SK-N-SH (cell line): ENCODE measurements around the gene GRHL3. TPM values are rescaled to one million over a fixed set of nuclear protein-coding genes. Genes with fewer than 3 reads are reported as not detected.
A peak's percentile ranks its signal among the peaks of the same experiment; 100 is the strongest.

Experiments used
- CTCF ChIA-PET: fragments of 300-600, 350-600 bp; formaldehyde crosslinking; extraction: SDS; loops from one replicate; lab custom pipeline; 2021; lab: Yijun Ruan, JAX
- POLR2A ChIA-PET: fragments of 350-600 bp; sonication (Branson Sonifier 250); formaldehyde crosslinking; extraction: SDS; loops from one replicate; lab custom pipeline; 2020; ENCODE audit warnings: antibody characterized with exemption, inconsistent platforms; lab: Yijun Ruan, JAX
- DNase-seq: peaks from one replicate; pipeline ENCODE4 v3.0.0; 2012
- H2AFZ ChIP-seq: fragments of 200-600 bp; sonication (generic); 2 replicates; pipeline ENCODE4 v1.8.1; 2016; ENCODE audit warnings: antibody characterized with exemption, mild to moderate bottlenecking, low read depth
- H3F3A ChIP-seq: fragments of 200-600 bp; sonication (generic); replicated peaks from 2 replicates; pipeline ENCODE3; 2016; ENCODE audit warnings: antibody characterized with exemption, mild to moderate bottlenecking; ENCODE audit not compliant: insufficient read depth
- H3K27ac ChIP-seq, 2 experiments: fragments of 200-500 bp in 1 of 2; fragments of 200-600 bp in 1 of 2; sonication (Bioruptor generic) in 1 of 2; sonication (generic), shearing (Covaris generic) in 1 of 2; 2 replicates each; pipeline versions ENCODE4 v1.5.1 to v1.6.1; 2014 to 2016; ENCODE audit warnings: low read depth in 2 of 2, inconsistent platforms in 1 of 2, low read length in 1 of 2, mild to moderate bottlenecking in 1 of 2, mixed read lengths in 1 of 2
- H3K27me3 ChIP-seq: fragments of 200-600 bp; sonication (generic), shearing (Covaris generic); 2 replicates; pipeline ENCODE4 v1.6.1; 2016; ENCODE audit warnings: mixed run types; ENCODE audit not compliant: insufficient read depth
- H3K36me3 ChIP-seq, 2 experiments: fragments of 200-500 bp in 1 of 2; fragments of 200-600 bp in 1 of 2; sonication (Bioruptor generic) in 1 of 2; sonication (generic) in 1 of 2; replicated peaks in 1 of 2; 2 replicates each; pipeline versions ENCODE3 to v1.5.1; 2014 to 2016; ENCODE audit warnings: low read length in 1 of 2, mild to moderate bottlenecking in 1 of 2; ENCODE audit not compliant: insufficient read depth in 2 of 2, control insufficient read depth in 1 of 2
- H3K4me1 ChIP-seq, 2 experiments: fragments of 200-500 bp in 1 of 2; fragments of 200-600 bp in 1 of 2; sonication (Bioruptor generic) in 1 of 2; sonication (generic), shearing (Covaris generic) in 1 of 2; 2 replicates each; pipeline versions ENCODE4 v1.5.1 to v1.6.1; 2014 to 2016; ENCODE audit warnings: low read depth in 1 of 2, low read length in 1 of 2, mixed run types in 1 of 2; ENCODE audit not compliant: insufficient read depth in 2 of 2, control insufficient read depth in 1 of 2
- H3K4me2 ChIP-seq: fragments of 200-600 bp; sonication (generic), shearing (Covaris generic); 2 replicates; pipeline ENCODE4 v1.6.1; 2017; ENCODE audit warnings: mixed run types
- H3K4me3 ChIP-seq, 2 experiments: fragments of 200-500 bp in 1 of 2; fragments of 200-600 bp in 1 of 2; sonication (Bioruptor generic) in 1 of 2; sonication (generic), shearing (Covaris generic) in 1 of 2; 2 replicates each; pipeline versions ENCODE4 v1.5.1 to v1.8.1; 2014 to 2016; ENCODE audit warnings: low read depth in 2 of 2, inconsistent platforms in 1 of 2, low read length in 1 of 2, mild to moderate bottlenecking in 1 of 2, mixed read lengths in 1 of 2, moderate library complexity in 1 of 2
- H3K79me2 ChIP-seq: fragments of 200-600 bp; sonication (generic); 2 replicates; pipeline ENCODE4 v1.8.1; 2017; ENCODE audit warnings: mild to moderate bottlenecking; ENCODE audit not compliant: insufficient read depth
- H3K9ac ChIP-seq: fragments of 200-600 bp; sonication (generic); 2 replicates; pipeline ENCODE4 v1.6.1; 2017; ENCODE audit warnings: mixed run types
- H3K9me2 ChIP-seq: fragments of 200-600 bp; sonication (generic); 2 replicates; pipeline ENCODE4 v1.6.1; 2017; ENCODE audit warnings: mixed run types
- H3K9me3 ChIP-seq: fragments of 200-600 bp; sonication (generic); 2 replicates; pipeline ENCODE4 v1.6.1; 2017; ENCODE audit warnings: mixed run types, mild to moderate bottlenecking, moderate library complexity
- H4K20me1 ChIP-seq: fragments of 200-600 bp; sonication (generic); 2 replicates; pipeline ENCODE4 v1.6.1; 2017; ENCODE audit warnings: mild to moderate bottlenecking, mixed run types; ENCODE audit not compliant: insufficient read depth
- EZH2phosphoT487 ChIP-seq: fragments of 200-600 bp; sonication (generic); IDR thresholded peaks from 2 replicates; pipeline ENCODE4 v1.6.1; 2017; ENCODE audit warnings: low read depth, mixed run types, mild to moderate bottlenecking, antibody characterized with exemption, moderate library complexity, borderline replicate concordance
- FOSL2 ChIP-seq: IDR thresholded peaks from 2 replicates; pipeline ENCODE4 v1.4.0; 2012; ENCODE audit warnings: low read depth, mild to moderate bottlenecking, moderate library complexity, borderline replicate concordance
- FOXM1 ChIP-seq: IDR thresholded peaks from 2 replicates; pipeline ENCODE4 v1.4.0; 2012; ENCODE audit warnings: low read depth, mild to moderate bottlenecking
- GABPA ChIP-seq: IDR thresholded peaks from 2 replicates; pipeline ENCODE4 v1.4.0; 2012; ENCODE audit warnings: low read depth, mild to moderate bottlenecking
- GATA2 ChIP-seq: sonication (generic); formaldehyde crosslinking; IDR thresholded peaks from 2 replicates; pipeline ENCODE4 v1.5.0; 2020; ENCODE audit warnings: mild to moderate bottlenecking, missing genetic modification reagents
- JUND ChIP-seq: IDR thresholded peaks from 2 replicates; pipeline ENCODE4 v1.4.0; 2012
- MEF2A ChIP-seq: IDR thresholded peaks from 2 replicates; pipeline ENCODE4 v1.4.0; 2012; ENCODE audit warnings: low read depth, borderline replicate concordance
- POLR2AphosphoS5 ChIP-seq: IDR thresholded peaks from 2 replicates; pipeline ENCODE4 v1.6.1; 2012; ENCODE audit warnings: low read depth, low read length
- RAD21 ChIP-seq: IDR thresholded peaks from 2 replicates; pipeline ENCODE4 v1.6.1; 2012; ENCODE audit warnings: mild to moderate bottlenecking, low read length
- RFX5 ChIP-seq: IDR thresholded peaks from 2 replicates; pipeline ENCODE4 v1.6.1; 2012; ENCODE audit warnings: mild to moderate bottlenecking, improper control_type of control experiment, low read length
- SIN3A ChIP-seq: IDR thresholded peaks from 2 replicates; pipeline ENCODE4 v1.6.1; 2012; ENCODE audit warnings: low read depth, mild to moderate bottlenecking, low read length, moderate library complexity, borderline replicate concordance
- TAF1 ChIP-seq: IDR thresholded peaks from 2 replicates; pipeline ENCODE4 v1.6.1; 2012; ENCODE audit warnings: low read depth, mild to moderate bottlenecking, low read length, moderate library complexity, borderline replicate concordance
- TCF12 ChIP-seq: IDR thresholded peaks from 2 replicates; pipeline ENCODE4 v1.4.0; 2012
- YY1 ChIP-seq: IDR thresholded peaks from 2 replicates; pipeline ENCODE4 v1.4.0; 2012; ENCODE audit warnings: low read depth, mild to moderate bottlenecking
- WGBS: methylation state at CpG from one replicate; pipeline ENCODE4 v1.1.6; 2017; ENCODE audit warnings: low lambda C conversion rate; 5-methylcytosine and 5-hydroxymethylcytosine counted together
- polyA plus RNA-seq, 3 experiments: library from polyadenylated mRNA; depleted of rRNA; stranded (reverse); fragments of >200 nt; gene quantifications; 2 replicates each; pipeline ENCODE4 v1.2.3, GENCODE V29; 2012
- TF ChIP-seq, protein P1 (sequence below): IDR thresholded peaks from 2 replicates; pipeline ENCODE4 v1.4.0; 2012; ENCODE audit warnings: low read depth
- TF ChIP-seq, protein P2 (sequence below): fragments of 150-350 bp; IDR thresholded peaks from 2 replicates; pipeline ENCODE4 v1.6.1; 2016; ENCODE audit warnings: mild to moderate bottlenecking, low read depth, low read length

GRHL3 gene
- polyA plus RNA-seq, 1 of the 3 experiments (the other 2 are of a cell fraction) = 0.05 TPM

DNA sequence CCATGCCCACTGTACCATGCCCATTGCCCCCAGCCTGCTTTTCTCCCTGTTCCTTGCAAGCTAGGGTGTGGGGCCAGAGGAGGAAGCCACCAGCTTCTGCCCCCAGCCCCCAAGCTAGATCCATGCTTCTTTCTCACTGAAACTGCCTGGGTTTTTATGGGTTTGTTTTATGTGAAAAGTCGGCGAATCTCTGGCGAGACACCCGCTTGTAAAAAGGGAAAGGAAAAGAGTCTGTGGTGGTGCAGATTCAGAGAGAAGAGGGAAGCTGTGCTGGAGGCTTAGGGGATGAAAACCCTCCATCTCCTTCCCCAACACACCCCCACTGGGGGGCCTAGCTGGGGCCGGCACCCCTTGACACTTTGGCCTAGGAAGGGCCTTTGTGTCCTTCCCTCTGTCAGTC lies 26.2 kb downstream of the GRHL3 start:
- WGBS = 84% methylated on average over 4 of the region's 5 CpGs
- DNase-seq = no peak
- no peak for TF ChIP-seq GATA2
- no peak for TF ChIP-seq FOXM1
- TF ChIP-seq, protein P1, sequence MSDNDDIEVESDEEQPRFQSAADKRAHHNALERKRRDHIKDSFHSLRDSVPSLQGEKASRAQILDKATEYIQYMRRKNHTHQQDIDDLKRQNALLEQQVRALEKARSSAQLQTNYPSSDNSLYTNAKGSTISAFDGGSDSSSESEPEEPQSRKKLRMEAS = no peak
- no peak for TF ChIP-seq MEF2A
- no peak for TF ChIP-seq FOSL2
- no peak for TF ChIP-seq POLR2AphosphoS5
- no peak for TF ChIP-seq RFX5
- TF ChIP-seq GABPA = no peak
- TF ChIP-seq YY1 = no peak
- TF ChIP-seq SIN3A = no peak
- TF ChIP-seq TAF1 = no peak
- TF ChIP-seq JUND = no peak
- no peak for TF ChIP-seq EZH2phosphoT487
- TF ChIP-seq RAD21 = no peak
- POLR2A ChIA-PET = no interaction called here
- peaks cover 0 to 7% of the 10 kb centered on the region in 2 experiments; a peak in 1 of 4 replicates for H3K4me1 ChIP-seq
- no peaks in the 10 kb centered on the region for H3K27me3 ChIP-seq
- no peaks in the 10 kb centered on the region for H4K20me1 ChIP-seq
- H3K9me3 ChIP-seq = no peaks in the 10 kb centered on the region
- no peaks in the 10 kb centered on the region for H3K79me2 ChIP-seq
- no peaks in the 10 kb centered on the region for H3F3A ChIP-seq
- no peak overlapping the region for H2AFZ ChIP-seq
- H3K36me3 ChIP-seq = no peaks in the 10 kb centered on the region
- H3K4me3 ChIP-seq = no peak overlapping the region
- CTCF ChIA-PET = no interaction called here
- H3K4me2 ChIP-seq = no peak overlapping the region
- no peaks in the 10 kb centered on the region for H3K9me2 ChIP-seq
- no peak overlapping the region for H3K9ac ChIP-seq
- H3K27ac ChIP-seq = no peak overlapping the region

DNA sequence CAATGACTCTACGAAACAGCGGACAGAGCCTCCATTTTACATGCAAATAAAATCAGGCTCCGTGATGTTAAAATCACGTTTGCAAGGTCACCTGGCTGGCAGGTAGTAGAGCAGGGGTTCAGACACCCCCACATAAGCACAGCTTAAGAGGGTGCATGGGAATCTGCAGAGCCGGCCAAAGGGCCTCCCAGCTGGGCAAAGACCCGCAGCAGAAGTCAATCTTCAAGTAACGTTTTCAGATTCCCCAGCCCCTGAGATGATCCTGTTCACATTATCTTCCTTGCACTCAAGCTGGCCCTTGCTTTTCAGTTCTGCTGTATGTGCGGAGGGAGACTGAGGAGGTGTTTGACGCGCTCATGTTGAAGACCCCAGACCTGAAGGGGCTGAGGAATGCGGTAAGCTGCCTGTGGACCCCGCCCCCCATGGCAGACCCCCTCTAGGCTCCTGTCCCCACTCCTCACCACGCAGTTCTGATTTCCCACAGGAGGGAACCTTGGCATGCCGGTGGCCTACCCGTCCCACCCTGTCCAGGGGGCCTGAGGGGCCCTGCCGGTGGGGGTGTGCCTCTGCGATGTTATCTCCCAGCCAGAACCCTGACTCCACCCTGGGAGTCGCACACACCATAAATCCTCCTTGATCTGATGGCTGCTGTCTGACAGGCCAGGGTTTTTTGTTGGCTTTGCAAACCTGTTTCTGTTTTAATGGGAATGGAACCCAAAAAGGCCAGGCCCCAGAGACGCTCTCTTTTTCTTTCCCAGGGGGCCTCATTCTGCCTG lies 28.2 kb downstream of the GRHL3 start:
- Histone ChIP-seq H3K9me2 (no peaks in the 10 kb centered on the region), H3K36me3 (no peaks in the 10 kb centered on the region), H3K27me3 (no peaks in the 10 kb centered on the region), H3K27ac (no peak overlapping the region), H2AFZ (no peak overlapping the region), H4K20me1 (no peaks in the 10 kb centered on the region), H3F3A (no peaks in the 10 kb centered on the region), H3K4me3 (no peak overlapping the region), H3K4me2 (no peak overlapping the region), H3K4me1 (peaks cover 0 to 4% of the 10 kb centered on the region in 2 experiments; a peak in 1 of 4 replicates), H3K9me3 (no peaks in the 10 kb centered on the region), H3K79me2 (no peaks in the 10 kb centered on the region), H3K9ac (no peak overlapping the region)
- ChIA-PET POLR2A (no interaction called here), CTCF (interaction anchor here (1.1 to 2.1 kb wide), 5 partner anchors 12 to 240 kb away, joined by 3 to 6 read pairs (median 4); no protein-coding TSS in a partner anchor)
- no peak for TF ChIP-seq GATA2
- TF ChIP-seq, protein P2, sequence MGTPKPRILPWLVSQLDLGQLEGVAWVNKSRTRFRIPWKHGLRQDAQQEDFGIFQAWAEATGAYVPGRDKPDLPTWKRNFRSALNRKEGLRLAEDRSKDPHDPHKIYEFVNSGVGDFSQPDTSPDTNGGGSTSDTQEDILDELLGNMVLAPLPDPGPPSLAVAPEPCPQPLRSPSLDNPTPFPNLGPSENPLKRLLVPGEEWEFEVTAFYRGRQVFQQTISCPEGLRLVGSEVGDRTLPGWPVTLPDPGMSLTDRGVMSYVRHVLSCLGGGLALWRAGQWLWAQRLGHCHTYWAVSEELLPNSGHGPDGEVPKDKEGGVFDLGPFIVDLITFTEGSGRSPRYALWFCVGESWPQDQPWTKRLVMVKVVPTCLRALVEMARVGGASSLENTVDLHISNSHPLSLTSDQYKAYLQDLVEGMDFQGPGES = no peak
- TF ChIP-seq TCF12 = no peak
- WGBS = 77% methylated on average over 15 of the region's 19 CpGs
- peak; percentile 44 for DNase-seq
